CD4-positive, alpha-beta T cell treated with Interleukin-4 for 4 hours (primary cell): ENCODE measurements around the gene NCSTN.

ENCODE experiments used
- DNase-seq: peaks from one replicate; pipeline ENCODE4 v3.0.0-alpha.2; 2020

NCSTN gene

GRCh38 chr1:160352555-160352954, 9.4 kb downstream of the NCSTN start:
- DNase-seq: no peak

- DNase-seq: no peak
These were observed 10.0 kb downstream of the NCSTN start for GRCh38 chr1:160353223-160353622.

GRCh38 chr1:160354388-160354985, 11.3 kb downstream of the NCSTN start:
- DNase-seq: no peak

- no peak for DNase-seq
These were observed 14.3 kb downstream of the NCSTN start for GRCh38 chr1:160357286-160358002.

- no peak for DNase-seq
These were observed 14.9 kb downstream of the NCSTN start for GRCh38 chr1:160358073-160358472.

GRCh38 chr1:160359559-160360226, 16.5 kb downstream of the NCSTN start:
- DNase-seq: no peak

GRCh38 chr1:160360227-160360695, 17.1 kb downstream of the NCSTN start:
- DNase-seq: no peak

GRCh38 chr1:160361199-160361598, 18.0 kb downstream of the NCSTN start:
- no peak for DNase-seq

- DNase-seq: no peak
These were observed 18.6 kb downstream of the NCSTN start for GRCh38 chr1:160361814-160362167.

- DNase-seq: no peak
These were observed 19.2 kb downstream of the NCSTN start for GRCh38 chr1:160362168-160362957.

- DNase-seq: no peak
These were observed 19.8 kb downstream of the NCSTN start for GRCh38 chr1:160363010-160363409.

- DNase-seq: no peak
These were observed 21.0 kb downstream of the NCSTN start for GRCh38 chr1:160363951-160364735.

- no peak for DNase-seq
These were observed 22.1 kb downstream of the NCSTN start for GRCh38 chr1:160365325-160365724.

GRCh38 chr1:160366731-160367515, 23.7 kb downstream of the NCSTN start, which contains the start of gene NHLH1:
NHLH1 (plus strand) TSS chr1:160367071; CDS start chr1:160370732, 3,661 bp downstream.
- DNase-seq: no peak

GRCh38 chr1:160367516-160367900, 24.3 kb downstream of the NCSTN start:
- no peak for DNase-seq

GRCh38 chr1:160367934-160368923, 25.0 kb downstream of the NCSTN start:
- no peak for DNase-seq

GRCh38 chr1:160369087-160369486, 25.9 kb downstream of the NCSTN start:
- DNase-seq: no peak

GRCh38 chr1:160370561-160371345, 27.6 kb downstream of the NCSTN start:
- DNase-seq: no peak

GRCh38 chr1:160371346-160371631, 28.1 kb downstream of the NCSTN start:
- DNase-seq: no peak

GRCh38 chr1:160371756-160372155, 28.6 kb downstream of the NCSTN start:
- no peak for DNase-seq
